HG02763 (cell line): ENCODE data around the gene TTC12.

Source experiments
- ATAC-seq: cut with Tn5 transposase; IDR thresholded peaks from one replicate; pipeline ENCODE4 v1.9.1; 2021; ENCODE audit warnings: mild to moderate bottlenecking, moderate library complexity; ENCODE audit not compliant: unreplicated experiment

TTC12 gene

GRCh38 chr11:113324250-113324649 lies 9.9 kb downstream of the TTC12 start:
- no peak for ATAC-seq

GRCh38 chr11:113329725-113330124 lies 15.3 kb downstream of the TTC12 start:
- no peak for ATAC-seq

GRCh38 chr11:113331441-113331840 lies 17.1 kb downstream of the TTC12 start:
- no peak for ATAC-seq

GRCh38 chr11:113332023-113332422 lies 17.6 kb downstream of the TTC12 start:
- ATAC-seq: no peak

- ATAC-seq: no peak
These were observed 18.4 kb downstream of the TTC12 start for GRCh38 chr11:113332638-113333329.

- peak; percentile 63 for ATAC-seq
These were observed 19.8 kb downstream of the TTC12 start for GRCh38 chr11:113334183-113334582.

GRCh38 chr11:113338730-113339129 lies 24.3 kb downstream of the TTC12 start:
- no peak for ATAC-seq

- no peak for ATAC-seq
These were observed 25.7 kb downstream of the TTC12 start for GRCh38 chr11:113339929-113340589.

- no peak for ATAC-seq
These were observed 27.2 kb downstream of the TTC12 start for GRCh38 chr11:113341388-113342165.

- no peak for ATAC-seq
These were observed 31.6 kb downstream of the TTC12 start for GRCh38 chr11:113345978-113346377.

GRCh38 chr11:113349528-113349927 lies 35.1 kb downstream of the TTC12 start:
- ATAC-seq: no peak

GRCh38 chr11:113350336-113351067 lies 36.1 kb downstream of the TTC12 start:
- ATAC-seq: no peak

- ATAC-seq: no peak
These were observed 36.7 kb downstream of the TTC12 start for GRCh38 chr11:113351068-113351450.

- ATAC-seq: no peak
These were observed 37.1 kb downstream of the TTC12 start for GRCh38 chr11:113351480-113351879.

- no peak for ATAC-seq
These were observed 41.8 kb downstream of the TTC12 start for GRCh38 chr11:113356203-113356602.

GRCh38 chr11:113363406-113363805 lies 49.0 kb downstream of the TTC12 start:
- ATAC-seq: no peak

GRCh38 chr11:113363996-113364641 lies 49.7 kb downstream of the TTC12 start:
- ATAC-seq: no peak

- ATAC-seq: no peak
These were observed 51.5 kb downstream of the TTC12 start for GRCh38 chr11:113365895-113366294.

- no peak for ATAC-seq
These were observed 55.0 kb downstream of the TTC12 start for GRCh38 chr11:113369411-113369810.

- ATAC-seq: no peak
These were observed 56.3 kb downstream of the TTC12 start for GRCh38 chr11:113370634-113371033.

- ATAC-seq: no peak
These were observed 57.9 kb downstream of the TTC12 start for GRCh38 chr11:113372309-113372708.
